GM21515 (cell line): ENCODE data around the gene PCLO.

Experiments
- ATAC-seq: cut with Tn5 transposase; IDR thresholded peaks from one replicate; pipeline ENCODE4 v1.9.1; 2021; ENCODE audit not compliant: unreplicated experiment

The PCLO gene

DNA sequence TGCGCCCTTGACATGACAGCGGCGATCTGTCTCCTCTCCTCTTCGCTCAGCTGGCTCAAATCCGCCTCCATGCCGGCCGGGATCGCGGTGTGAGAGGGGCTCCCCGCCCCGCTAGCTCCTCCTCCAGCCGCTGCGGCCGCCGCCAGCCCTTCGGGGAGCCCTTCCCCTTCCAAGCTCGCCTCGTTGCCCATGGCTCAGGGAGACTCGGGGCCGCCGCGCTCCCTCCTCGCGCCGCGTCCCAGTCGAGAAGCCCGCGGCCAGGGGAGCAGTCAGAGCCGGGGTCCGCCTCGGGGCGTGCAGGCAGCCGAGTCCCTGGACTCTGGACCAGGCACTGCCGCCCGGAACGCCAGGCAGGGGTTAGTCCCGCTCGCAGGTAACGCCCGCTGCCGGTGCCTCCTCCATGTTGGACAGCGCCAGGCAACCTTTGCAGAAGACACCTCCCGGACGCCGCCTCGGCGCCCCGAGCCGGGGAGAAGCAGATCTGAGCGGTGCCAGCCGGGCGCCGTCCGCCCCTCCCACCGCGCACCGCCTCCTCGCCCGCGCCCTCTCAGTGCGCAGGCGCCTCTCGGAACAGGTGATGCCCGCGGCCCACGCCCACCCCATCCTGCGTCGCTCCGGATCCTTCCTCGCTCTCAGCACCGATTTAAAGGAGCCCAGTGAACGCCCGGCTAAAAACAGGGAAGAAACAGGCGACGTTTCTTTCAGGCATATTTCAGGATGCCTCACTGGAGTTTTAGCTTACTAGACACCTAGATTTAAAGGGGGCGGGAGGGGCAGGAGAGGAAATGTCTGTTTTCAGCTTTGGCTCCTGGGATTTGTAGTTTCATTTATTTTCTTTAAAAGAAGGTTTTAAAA is at the start of gene PCLO:
PCLO (minus strand) TSS at position 483 of the 855 bp plus-strand sequence; CDS start at position 191, 292 bp downstream.
- ATAC-seq: no peak

DNA sequence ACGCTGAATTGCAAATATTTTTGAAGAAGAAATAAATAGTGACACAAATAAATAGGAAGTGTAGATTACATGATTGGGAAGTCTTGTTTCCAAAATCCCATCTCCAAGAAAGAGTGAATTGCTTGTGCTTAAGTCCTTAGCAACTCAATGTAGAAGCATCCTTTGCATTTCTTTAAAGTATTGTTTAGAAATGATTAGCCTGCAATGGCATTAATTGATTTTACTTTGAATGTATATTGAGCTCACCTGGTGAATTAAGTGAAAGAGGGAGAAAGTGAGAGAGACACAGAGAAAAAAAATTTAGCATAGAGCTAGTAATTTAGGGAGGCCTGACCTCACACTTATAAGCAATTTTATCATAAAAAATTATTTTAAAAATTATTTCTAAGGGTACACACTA is 49.0 kb upstream of the PCLO start:
- no peak for ATAC-seq

DNA sequence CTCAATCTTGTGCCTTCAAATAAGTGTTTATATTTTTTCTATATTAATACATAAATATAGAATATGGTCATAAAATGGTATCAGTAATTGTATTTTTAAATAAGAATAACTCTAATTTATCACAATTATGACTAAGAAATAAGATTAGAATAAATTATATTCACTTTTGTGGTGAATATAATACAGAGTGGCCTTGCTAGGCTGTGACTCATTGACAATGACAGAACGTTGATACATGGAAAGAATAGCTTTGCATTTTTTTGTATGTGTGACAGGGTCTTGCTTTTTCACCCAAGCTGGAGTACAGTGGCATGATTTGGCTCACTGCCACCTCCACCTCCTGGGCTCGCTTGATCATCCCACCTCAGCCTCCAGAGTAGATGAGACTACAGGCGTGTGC is 47.8 kb upstream of the PCLO start:
- ATAC-seq: no peak

GRCh38 chr7:83204715-83205114 is 42.0 kb upstream of the PCLO start:
- ATAC-seq: no peak

DNA sequence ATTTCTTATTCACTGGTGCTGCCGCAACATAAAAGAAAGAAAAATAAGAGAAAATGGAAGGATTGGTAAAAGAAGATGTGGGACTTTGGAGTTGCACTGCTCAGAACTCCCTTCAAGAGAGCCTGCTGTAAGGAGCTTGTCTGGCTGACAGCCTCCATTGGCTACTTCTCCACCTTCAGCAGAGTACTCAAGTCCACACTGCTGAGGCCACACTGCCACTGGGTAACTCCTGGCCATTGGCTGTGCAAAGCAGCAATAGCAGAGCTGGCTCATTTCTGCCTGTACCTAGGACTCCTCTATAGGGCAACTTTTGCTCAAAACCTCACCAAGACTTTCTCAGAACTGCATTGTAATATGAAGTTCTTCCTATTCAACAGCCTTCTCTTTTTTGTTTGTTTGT is 38.7 kb upstream of the PCLO start:
- no peak for ATAC-seq

- no peak for ATAC-seq
Observed at GRCh38 chr7:83190659-83191389, 28.1 kb upstream of the PCLO start.

GRCh38 chr7:83178796-83179195 is 16.1 kb upstream of the PCLO start:
- no peak for ATAC-seq

DNA sequence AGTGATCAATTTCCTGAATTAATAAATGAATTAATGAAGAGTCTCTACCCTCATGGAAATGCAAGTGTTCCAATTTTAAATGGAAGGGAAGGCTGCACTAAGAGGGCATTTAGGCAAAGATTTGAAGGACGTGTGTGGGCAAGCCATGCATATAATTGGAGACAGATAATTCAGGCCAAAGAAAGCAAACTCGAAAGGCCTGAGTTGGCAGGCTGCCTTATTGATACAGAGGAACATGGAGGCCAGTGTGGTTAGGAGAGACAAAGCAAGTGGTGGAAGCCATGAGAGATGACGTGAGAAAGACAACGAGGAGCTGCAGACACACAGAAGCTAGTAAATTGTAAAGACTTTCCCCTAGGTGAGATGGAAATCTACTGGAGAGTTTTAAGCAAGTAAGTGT is 15.4 kb upstream of the PCLO start:
- no peak for ATAC-seq

DNA sequence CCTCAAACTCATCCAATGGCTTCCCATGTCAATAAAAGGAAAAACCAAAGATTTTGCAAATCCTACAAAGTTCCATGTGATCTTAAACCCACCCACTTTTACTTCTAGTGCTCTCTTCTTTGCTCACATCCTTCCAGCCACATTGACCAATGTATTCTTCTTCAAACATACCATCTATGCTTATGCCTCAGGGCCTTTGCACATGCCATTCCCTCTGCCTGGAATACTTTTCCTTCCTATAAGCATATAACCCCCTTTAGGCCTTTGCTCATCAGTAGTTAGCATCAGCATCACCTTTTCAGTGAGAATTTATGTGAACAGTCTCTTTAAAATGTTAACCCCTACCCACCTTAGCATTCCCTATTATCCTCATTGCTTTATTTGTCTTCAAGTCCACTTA is 11.0 kb upstream of the PCLO start:
- ATAC-seq: no peak

DNA sequence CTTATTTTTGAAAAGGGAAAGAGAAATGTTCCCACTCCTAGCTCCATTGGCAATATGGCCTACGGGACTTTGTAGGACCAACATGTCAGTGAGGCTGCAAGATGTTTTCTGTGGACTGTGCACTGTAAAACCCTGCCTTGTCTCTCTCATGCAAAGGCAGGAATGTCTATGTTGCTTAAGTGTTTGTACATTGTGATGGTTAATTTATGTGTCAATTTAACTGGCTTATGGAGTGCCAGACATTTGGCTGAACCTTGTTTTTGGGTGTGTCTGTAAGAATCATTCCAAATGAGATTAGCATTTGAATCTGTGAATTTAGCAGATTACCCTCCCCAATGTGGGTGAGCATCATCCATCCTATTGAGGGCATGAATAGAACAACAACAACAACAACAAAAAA is 4.1 kb upstream of the PCLO start:
- ATAC-seq: no peak

GRCh38 chr7:83161899-83162401 is 734 bp downstream of the PCLO start:
- no peak for ATAC-seq

DNA sequence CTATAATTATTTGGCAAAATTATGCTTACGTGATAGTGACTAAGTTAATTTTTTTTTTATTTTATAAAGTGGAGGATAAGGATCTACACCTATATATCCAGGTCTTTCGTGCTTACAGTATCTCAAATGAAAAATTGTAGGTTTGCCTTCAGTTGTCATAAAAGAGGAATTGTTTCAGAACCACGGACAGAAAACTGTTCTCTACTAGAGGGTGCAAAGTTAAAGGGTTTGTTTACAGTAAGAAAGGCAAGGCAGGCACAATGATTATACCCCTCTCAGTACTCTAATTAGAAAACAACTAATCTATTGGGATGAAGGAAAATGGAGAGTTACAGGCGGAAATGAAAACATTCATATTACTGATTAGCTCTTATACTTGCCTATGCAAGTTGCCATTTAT is 1.5 kb downstream of the PCLO start:
- no peak for ATAC-seq

DNA sequence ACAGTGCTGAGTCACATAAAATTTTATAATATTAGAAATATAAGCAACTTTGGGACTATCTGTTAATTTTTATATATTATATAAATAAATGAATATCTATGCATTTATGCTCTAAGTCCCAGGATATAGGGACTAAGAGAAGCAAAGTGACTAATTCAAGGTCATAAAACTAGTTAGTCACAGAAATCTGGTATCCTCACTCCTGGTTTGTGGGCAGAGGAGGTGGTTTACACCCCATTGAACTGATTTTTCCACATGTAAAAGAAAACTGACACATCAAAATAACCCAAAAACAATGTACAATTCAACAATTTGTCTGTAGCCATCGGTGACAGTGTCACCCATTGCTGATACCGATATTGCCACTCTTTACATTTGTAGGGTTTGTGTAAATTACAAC is 3.0 kb downstream of the PCLO start:
- ATAC-seq: no peak

DNA sequence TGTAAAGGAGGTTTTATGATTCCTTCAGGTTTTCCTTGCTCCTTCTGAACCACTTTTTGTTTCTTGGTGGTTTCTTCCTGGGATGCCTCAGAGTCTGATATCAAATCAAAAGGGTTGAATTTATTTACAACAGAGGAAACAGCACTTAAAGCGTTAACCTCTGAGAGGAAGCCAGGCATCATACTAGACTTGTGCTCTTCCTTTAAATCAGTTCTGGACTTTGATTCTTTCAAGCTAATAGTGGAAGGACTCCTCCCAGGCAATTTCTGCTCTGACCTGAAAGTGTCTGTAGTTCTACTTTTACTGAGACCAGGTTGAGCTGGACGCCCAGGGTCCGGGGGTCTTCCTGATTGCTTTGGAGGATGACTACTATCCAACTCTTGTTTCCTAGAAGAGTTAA is 6.7 kb downstream of the PCLO start:
- ATAC-seq: no peak

DNA sequence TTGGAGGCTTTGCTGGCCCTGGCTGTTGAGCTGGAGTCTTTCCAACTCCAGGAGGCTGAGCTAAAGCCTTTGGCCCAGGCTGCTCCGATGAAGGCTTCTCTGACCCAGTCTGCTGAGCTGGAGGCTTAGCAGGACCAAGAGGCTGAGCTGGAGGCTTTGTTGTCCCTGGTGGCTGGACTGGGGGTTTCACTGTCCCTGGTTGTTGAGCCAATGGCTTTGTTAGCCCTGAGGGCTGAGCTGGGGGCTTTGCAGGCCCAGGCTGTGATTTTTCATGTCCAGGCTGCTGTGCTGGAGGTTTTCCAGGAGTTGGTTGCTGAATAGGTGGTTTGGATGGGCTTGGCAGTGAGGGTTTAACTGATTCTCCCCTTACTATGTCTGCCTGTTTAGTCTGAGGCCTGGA is 7.3 kb downstream of the PCLO start:
- ATAC-seq: no peak

GRCh38 chr7:83153419-83153818 is 9.3 kb downstream of the PCLO start:
- no peak for ATAC-seq

- ATAC-seq: no peak
Observed at GRCh38 chr7:83150310-83150709, 12.4 kb downstream of the PCLO start.

DNA sequence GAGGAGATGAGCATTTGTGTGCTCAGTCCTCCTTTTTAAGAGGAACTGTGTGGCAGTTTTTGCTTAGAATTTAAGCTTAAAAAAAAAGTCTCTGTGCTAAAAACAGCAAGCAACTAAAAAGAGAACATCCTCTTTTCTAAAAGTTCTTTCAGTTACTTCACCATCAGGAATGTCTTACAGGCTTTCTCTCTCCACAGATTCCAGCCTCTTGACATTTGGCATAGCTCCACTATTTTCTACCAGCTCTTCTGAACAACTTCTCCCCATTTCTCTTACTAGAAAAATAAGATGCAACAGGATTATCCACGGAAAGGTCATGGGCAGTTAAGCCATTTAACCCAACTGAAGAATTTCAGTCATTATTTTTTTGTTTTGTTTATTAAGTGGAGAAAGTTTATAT is 13.2 kb downstream of the PCLO start:
- ATAC-seq: no peak

DNA sequence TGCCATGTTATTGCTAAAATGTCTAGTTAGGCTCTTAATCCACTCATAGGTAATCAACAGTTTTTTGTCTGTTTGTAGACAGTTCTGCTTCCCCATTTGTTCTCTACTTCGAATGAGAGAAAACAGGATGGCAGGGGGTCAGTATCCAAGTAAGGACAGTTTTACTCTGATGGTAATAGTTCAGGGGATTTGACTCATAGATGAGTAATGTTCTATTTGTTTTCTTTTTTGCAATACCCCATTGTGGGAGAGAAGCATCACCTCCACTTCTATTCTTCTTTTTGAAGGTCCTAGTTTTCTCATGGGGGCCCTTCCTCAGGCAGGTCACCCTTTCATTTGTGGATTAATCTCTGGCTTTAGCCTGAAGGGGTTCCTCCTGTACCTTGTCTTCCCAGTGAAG is 13.9 kb downstream of the PCLO start:
- no peak for ATAC-seq

DNA sequence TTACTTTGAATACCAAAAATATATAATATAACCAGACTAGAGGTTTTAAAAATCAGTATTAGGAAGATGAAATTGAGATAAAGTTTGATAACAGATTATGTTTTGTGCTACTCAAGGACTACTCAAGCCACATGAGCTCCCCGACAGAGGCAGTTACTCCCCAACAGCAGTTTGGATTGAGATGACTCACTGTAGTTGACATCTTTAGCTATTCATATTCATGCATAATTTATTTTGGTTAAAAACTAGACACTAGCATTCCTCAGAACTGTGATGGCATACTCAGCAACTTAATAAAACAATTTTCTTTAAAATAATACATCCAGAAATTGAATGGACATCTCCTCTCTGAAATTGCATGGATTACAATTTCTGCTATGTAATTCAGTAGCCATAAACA is 19.6 kb downstream of the PCLO start:
- ATAC-seq: no peak

DNA sequence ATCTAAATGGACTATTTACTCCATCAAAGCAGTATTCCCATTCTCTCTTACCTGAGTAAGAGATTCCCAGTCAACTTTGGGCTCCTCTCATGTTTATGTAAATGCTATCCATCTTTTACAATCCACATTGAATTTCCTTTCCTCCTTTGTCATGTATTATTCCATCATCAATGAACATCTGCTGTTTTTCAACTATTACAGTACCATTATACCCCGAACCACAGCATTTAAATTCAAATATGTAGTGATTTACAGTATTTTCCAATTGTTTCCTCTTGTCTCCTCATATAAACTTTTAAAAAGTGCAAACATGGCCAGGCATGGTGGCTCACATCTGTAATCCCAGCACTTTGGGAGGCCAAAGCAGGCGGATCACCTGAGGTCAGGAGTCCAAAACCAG is 20.3 kb downstream of the PCLO start:
- ATAC-seq: no peak

- no peak for ATAC-seq
Observed at GRCh38 chr7:83141927-83142326, 20.8 kb downstream of the PCLO start.
